ENCODE measurements around the gene SYNC. TPM values are rescaled to one million over a fixed set of nuclear protein-coding genes. Genes with fewer than 3 reads are reported as not detected.

The SYNC gene
- total RNA-seq, 2 donors from 2014 or later: 2.3 to 4.9 TPM

DNA sequence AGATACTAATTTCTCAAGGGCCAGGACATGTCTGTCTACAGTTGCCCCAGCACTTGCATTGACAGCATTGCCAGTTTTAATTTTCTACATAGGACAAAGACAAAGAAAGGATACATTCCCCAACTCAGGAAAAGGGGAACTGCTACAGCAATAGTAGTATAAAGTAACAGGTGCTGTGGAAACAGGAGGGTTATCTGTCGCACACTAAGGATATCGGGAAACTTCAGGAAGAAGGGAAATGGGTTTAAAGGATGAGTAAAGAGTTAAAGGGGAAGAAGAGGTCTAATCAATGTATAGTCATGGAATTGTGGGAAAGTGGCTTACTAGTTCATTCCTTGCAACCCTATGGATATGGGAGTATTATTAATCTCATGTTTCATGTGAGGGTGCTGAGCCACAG, 16.2 kb downstream of the SYNC start:
- TF ChIP-seq, protein P1, sequence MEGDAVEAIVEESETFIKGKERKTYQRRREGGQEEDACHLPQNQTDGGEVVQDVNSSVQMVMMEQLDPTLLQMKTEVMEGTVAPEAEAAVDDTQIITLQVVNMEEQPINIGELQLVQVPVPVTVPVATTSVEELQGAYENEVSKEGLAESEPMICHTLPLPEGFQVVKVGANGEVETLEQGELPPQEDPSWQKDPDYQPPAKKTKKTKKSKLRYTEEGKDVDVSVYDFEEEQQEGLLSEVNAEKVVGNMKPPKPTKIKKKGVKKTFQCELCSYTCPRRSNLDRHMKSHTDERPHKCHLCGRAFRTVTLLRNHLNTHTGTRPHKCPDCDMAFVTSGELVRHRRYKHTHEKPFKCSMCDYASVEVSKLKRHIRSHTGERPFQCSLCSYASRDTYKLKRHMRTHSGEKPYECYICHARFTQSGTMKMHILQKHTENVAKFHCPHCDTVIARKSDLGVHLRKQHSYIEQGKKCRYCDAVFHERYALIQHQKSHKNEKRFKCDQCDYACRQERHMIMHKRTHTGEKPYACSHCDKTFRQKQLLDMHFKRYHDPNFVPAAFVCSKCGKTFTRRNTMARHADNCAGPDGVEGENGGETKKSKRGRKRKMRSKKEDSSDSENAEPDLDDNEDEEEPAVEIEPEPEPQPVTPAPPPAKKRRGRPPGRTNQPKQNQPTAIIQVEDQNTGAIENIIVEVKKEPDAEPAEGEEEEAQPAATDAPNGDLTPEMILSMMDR (IDR thresholded peaks at IDR 0.05): no peak
- no peak for TF ChIP-seq POLR2A (IDR thresholded peaks at IDR 0.05)
- no peaks in the 10 kb centered on the region for H3K27me3 ChIP-seq
- peaks cover 8% of the 10 kb centered on the region for H3K4me1 ChIP-seq
- no peak overlapping the region for H3K27ac ChIP-seq
- H3K4me3 ChIP-seq: no peak overlapping the region
- H3K9me3 ChIP-seq: no peaks in the 10 kb centered on the region
- no peak for ATAC-seq
- intact Hi-C loops (cut with DNase I): no loop called here
- peaks cover 0 to 13% of the 10 kb centered on the region in 2 donors for H3K36me3 ChIP-seq (replicated peaks in 1 of 2; ENCODE audit: insufficient read depth in 1 of 2, low read depth in 2 of 2)
- DNase-seq: no peak
- WGBS, 2 donors: 98 to 100% methylated on average over 2 of the region's 2 CpGs

DNA sequence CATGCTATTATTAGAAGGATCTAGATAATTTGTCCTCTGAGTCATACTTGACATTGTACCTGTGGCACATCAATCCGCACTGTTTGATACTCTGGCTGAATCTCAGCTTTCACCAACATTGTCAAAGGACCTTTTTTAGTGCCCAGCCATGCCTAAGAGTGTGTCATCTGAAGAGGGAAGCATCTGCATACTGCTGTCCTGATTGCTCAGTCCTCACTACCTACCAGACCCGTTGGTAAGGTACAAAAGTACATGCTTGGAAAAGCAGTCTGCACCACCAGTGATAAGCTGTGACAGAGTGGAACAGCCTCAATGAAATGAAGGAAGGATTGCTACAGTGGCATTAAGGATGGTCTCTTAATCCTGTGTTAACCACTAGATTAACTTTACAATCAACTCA, 17.1 kb downstream of the SYNC start:
- Histone ChIP-seq H3K27ac (no peak overlapping the region), H3K27me3 (no peaks in the 10 kb centered on the region), H3K4me3 (no peak overlapping the region), H3K4me1 (peaks cover 17% of the 10 kb centered on the region), H3K9me3 (no peaks in the 10 kb centered on the region), H3K36me3 (replicated peaks in 1 of 2; ENCODE audit: insufficient read depth in 1 of 2, low read depth in 2 of 2) (peaks cover 0 to 16% of the 10 kb centered on the region in 2 donors)
- TF ChIP-seq POLR2A (IDR thresholded peaks at IDR 0.05): no peak
- TF ChIP-seq, protein P1 (IDR thresholded peaks at IDR 0.05): no peak
- DNase-seq (no peak), ATAC-seq (no peak)
- intact Hi-C loops (cut with DNase I): no loop called here
- 65 to 80% methylated on average over 2 of the region's 2 CpGs for WGBS, 2 donors

DNA sequence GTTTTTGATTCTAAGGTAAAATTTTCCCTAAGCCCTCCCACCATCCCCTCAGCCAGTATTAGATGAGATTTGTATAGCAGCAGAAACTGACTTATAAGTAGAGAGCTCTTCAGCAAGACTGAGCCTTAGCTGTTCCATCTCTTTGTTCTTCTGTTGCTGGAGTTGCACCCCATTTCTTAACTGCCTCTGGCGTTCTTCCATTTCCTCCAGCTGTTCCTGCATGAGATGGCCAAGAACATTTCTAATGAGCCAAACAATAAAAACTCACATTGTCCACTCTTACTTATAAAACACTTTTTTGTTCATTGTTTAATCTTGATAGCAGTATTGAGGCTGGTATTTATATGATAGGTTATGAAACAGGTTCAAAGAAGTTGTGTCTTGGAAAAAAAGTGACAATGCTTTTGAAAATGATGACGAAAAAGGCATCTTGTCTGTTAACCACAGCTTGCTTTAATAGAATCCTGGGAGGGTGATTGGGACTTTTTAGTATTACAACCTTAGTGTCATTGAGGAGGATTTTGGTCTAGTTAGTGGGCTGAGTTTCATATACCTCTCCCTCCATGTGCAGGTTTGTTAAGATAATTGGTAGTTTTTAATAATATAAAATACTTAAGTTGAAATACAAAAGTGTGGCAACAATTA, 18.3 kb downstream of the SYNC start:
- Histone ChIP-seq H3K9me3 (no peaks in the 10 kb centered on the region), H3K27me3 (no peaks in the 10 kb centered on the region), H3K4me1 (peaks cover 18% of the 10 kb centered on the region), H3K36me3 (replicated peaks in 1 of 2; ENCODE audit: insufficient read depth in 1 of 2, low read depth in 2 of 2) (peaks cover 0 to 16% of the 10 kb centered on the region in 2 donors), H3K4me3 (no peak overlapping the region), H3K27ac (peak overlapping the region in 1 of 4 donors; percentile 11)
- intact Hi-C loops (cut with DNase I): no loop called here
- ATAC-seq (peak; percentile 42), DNase-seq (no peak)
- 70 to 79% methylated on average over 2 of the region's 2 CpGs for WGBS, 2 donors
- TF ChIP-seq POLR2A (IDR thresholded peaks at IDR 0.05): no peak
- TF ChIP-seq, protein P1 (IDR thresholded peaks at IDR 0.05): no peak

DNA sequence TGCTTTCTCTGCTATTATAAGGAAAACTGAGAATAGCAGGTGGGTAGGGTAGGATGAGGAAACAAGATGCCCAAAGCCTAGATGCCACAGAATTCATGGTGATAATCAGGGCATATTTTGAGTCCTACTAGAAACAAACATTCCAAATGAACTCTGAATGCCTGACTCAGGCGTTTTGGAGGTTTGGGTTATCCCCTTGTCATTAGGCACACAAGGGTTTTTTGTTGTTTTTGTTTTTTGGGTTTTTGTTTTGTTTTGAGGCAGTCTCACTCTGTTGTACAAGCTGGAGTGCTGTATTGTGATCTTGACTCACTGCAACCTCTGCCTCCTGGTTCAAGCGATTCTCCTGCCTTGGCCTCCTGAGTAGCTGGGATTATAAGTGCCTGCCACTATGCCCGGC, 19.2 kb downstream of the SYNC start:
- no peak for DNase-seq
- WGBS, 2 donors: 86 to 92% methylated on average over 3 of the region's 3 CpGs
- no peak for ATAC-seq
- intact Hi-C loops (cut with DNase I): no loop called here
- Histone ChIP-seq H3K27ac (peak overlapping the region in 1 of 4 donors; percentile 5), H3K4me3 (no peak overlapping the region), H3K4me1 (peaks cover 18% of the 10 kb centered on the region), H3K27me3 (no peaks in the 10 kb centered on the region), H3K9me3 (no peaks in the 10 kb centered on the region), H3K36me3 (replicated peaks in 1 of 2; ENCODE audit: insufficient read depth in 1 of 2, low read depth in 2 of 2) (peaks cover 0 to 18% of the 10 kb centered on the region in 2 donors)
- no peak for TF ChIP-seq POLR2A (IDR thresholded peaks at IDR 0.05)
- TF ChIP-seq, protein P1 (IDR thresholded peaks at IDR 0.05): no peak

DNA sequence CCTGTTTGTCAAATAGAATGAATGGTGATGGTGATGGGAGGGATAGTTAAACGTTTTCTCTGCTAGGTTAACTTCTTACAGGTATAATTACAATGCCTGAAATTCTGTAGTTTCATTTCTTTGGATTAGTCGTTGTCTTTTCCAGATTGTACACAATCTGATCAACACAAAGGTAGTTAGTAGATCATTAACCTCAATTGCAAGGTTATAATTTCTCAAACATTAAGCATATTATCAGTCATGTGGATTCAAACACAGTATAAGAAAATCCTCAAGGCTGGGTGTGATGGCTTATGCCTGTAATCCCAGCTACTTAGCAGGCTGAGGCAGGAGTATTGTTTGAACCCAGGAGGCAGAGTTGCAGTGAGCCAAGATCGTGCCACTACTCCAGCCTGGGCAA, 20.6 kb downstream of the SYNC start:
- no peak for DNase-seq

More for the DNA sequence above, 20.6 kb downstream of the SYNC start:
- WGBS, 2 donors: 30 to 36% methylated on average over 3 of the region's 3 CpGs
- ATAC-seq: peak; percentile 27
- Histone ChIP-seq H3K9me3 (no peaks in the 10 kb centered on the region), H3K4me3 (no peak overlapping the region), H3K27me3 (no peaks in the 10 kb centered on the region), H3K4me1 (peaks cover 18% of the 10 kb centered on the region), H3K27ac (peak overlapping the region in 1 of 4 donors; percentile 26), H3K36me3 (replicated peaks in 1 of 2; ENCODE audit: insufficient read depth in 1 of 2, low read depth in 2 of 2) (peaks cover 0 to 20% of the 10 kb centered on the region in 2 donors)
- TF ChIP-seq, protein P1 (IDR thresholded peaks at IDR 0.05): no peak
- no peak for TF ChIP-seq POLR2A (IDR thresholded peaks at IDR 0.05)
- intact Hi-C loops (cut with DNase I): no loop called here

Data from body of pancreas (tissue), 4 donors.